Measurements from ENCODE around the gene SH2D5.
"Not testable (repeated sequence)": the region's sequence is repeated elsewhere in the genome, so short reads cannot be mapped to it uniquely, and the experiment has no call there.

SH2D5 gene

DNA sequence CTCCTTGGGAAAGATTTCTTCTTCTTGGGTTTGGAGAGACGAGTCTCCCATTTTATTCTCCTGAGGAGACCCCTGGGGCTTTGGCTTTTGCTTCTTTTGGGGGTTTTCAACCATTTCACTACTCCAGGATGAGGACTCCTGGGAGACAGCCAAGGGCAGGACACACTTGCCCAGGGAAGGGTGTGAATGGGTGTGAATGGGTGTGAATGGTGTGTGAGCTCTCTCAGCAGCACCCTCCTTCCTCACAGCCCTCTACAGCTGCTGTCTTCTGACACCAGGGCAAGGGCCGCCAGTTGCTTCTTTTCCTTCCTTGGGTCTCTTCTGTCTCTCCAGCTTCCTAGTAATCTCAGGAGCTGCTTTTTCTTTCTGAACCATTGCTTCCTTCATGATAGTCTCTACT, 38.9 kb downstream of the SH2D5 start:
- DNase-seq = no peak

DNA sequence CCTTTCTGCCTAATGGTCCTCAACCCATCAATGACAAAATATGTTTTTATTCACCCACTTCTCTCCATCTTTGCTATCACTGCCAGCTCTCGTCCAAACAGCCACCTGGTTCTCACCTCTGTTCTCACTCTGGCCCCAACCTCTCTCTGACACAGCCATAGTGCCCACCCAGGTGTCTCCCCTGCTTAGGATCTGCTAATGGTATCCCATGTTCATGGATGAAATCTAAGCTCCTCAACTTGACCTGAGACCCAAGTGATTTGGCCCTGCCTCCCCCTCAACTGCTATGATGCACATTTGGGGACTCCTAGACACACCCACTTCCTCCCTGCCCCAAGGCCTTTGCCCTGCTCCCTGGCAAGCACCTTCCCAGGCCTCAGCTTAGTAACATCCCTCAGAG, 40.6 kb downstream of the SH2D5 start:
- DNase-seq = no peak

GRCh38 chr1:20689645-20690056, 42.9 kb downstream of the SH2D5 start:
- no peak for DNase-seq

- DNase-seq = no peak
Observed at GRCh38 chr1:20686883-20687725, 45.4 kb downstream of the SH2D5 start.

DNA sequence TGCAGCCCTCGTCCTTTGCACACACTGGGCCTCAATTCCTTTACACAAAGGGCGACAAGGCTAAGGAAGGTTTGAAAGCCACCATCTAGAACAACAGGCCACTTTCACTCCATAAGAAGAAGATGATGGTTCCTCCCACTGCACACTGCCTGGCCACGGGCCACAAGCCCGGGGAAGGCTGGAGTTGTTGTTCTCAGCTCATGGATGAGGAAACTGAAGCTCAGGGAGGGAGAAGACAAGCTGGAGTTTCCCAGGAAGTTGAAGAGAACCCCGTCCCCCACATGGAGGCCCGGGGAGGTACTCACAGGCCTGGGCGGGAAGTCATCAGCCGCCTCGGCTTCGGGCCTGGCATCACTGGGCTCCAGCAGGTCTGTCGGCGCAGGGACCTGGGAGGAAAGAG, 46.8 kb downstream of the SH2D5 start:
- no peak for DNase-seq

DNA sequence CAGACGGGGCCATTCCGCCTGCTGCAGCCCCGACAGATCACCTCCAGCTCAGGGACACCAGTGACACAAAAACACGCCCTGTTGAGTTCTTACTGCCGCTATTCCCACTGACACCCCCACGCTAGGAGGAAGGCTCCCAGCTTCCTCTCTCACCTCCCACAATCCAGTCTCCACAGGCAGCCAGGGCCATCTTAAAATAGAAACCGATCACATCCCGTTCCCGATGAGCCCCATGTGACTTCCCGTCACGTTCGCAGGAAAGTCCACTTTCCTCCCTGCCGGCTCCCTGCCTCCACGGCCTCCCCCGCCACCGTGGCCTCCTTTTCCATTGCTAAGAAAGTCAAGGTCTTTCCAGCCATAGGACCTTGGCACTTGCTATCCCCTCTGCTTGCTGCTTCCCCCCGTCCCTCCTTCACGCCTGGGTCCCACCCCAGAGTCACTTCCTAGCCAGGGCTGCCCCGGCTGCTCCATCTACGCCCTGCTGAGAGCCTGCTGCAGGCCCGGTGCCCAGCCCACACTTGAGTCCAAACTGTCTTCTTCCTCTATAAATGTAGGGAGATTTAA, 47.3 kb downstream of the SH2D5 start:
- DNase-seq = no peak

- DNase-seq = no peak
Observed at GRCh38 chr1:20684651-20685050, 47.9 kb downstream of the SH2D5 start.

DNA sequence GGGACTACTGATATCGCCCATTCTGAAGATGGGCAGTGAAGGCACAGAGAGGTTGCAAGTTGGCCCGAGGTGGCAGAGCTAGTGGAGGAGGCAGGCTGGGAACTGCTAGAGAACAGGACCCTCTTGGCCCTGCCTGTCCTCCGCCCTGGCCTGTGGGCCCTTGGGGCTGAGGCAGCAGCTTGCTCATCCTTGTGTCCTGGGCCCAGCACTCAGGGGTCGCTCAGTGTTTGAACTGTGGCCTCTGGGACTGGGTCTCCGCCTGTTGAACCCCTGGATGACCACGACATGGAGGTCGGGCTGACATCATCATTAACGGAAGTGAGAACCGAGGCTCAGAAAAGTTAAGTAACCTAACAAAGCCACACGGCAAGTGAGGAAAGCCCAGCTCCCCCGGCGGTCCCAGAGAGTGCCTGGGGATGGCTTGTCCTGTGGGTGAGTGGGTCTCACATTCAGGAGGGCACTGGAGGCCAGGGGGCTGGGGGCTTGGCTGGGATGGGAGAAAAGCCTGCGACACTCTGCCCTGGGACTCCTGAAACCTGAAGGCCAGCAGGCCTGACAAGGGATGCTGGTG, 48.4 kb downstream of the SH2D5 start:
- no peak for DNase-seq

- no peak for DNase-seq
Observed at GRCh38 chr1:20683614-20684013, 48.9 kb downstream of the SH2D5 start.

- DNase-seq = no peak
Observed at GRCh38 chr1:20682571-20683236, 49.8 kb downstream of the SH2D5 start.

GRCh38 chr1:20681999-20682398, 50.5 kb downstream of the SH2D5 start:
- DNase-seq = no peak

GRCh38 chr1:20680269-20680668, 52.2 kb downstream of the SH2D5 start:
- DNase-seq = no peak

- DNase-seq = no peak
Observed at GRCh38 chr1:20678599-20678998, 53.9 kb downstream of the SH2D5 start.

DNA sequence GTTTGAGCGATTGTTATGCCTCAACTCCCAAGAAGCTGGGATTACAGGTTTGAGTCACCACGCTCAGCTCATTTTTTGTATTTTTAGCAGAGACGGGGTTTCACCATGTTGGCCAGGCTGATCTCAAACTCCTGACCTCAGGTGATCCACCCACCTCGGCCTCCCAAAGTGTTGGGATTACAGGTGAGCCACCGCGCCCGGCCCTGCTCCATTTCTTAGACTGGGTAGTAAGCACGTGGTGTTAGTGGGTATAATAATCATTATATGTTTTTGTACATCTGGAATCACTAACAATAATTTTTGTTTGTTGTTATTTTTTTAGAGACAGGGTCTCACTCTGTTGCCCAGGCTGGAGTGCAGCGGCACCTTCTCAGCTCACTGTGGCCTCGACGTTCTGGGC, 58.9 kb downstream of the SH2D5 start:
- not testable (repeated sequence) for DNase-seq

DNA sequence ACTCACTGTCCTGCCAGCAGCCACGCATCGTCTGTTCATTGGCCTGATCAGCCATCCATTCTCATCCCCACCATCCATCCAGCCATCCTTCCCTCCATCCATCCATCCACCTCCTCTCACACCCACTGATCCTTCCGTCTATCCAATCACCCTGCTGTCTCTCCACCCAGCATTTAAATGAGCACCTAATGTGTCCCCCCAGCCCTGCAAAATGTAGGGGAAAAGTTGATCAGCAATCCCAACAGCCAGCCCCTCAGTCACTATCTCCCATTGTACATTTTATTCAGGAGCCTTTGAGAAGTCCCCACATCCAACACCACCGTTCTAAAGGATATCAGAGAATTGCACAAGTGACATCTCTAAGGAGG, 60.3 kb downstream of the SH2D5 start:
- DNase-seq = no peak

DNA sequence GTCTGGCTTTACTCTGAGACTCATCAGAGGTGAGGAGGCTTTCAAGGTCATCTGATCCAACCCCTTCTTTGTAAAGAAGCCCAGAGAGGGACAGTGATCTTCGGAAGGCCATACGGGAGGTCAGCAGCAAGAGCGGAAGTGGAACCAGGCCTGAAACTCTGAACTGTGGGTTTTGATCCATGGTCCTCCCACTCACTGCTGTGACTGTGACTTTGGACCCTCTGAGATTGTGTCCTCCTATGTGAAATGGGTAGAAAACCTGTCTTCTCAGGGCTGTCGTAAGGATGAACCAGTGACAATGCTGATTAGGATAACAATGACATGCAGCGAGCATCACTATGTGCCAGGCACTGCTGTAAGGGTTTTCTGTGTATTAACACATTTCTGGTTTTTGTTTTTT, 61.6 kb downstream of the SH2D5 start:
- DNase-seq = no peak

Measured in activated naive CD4-positive, alpha-beta T cell (primary cell).